Measurements from ENCODE around the gene MED26.

Gene MED26

GRCh38 chr19:16587833-16588823 lies 39.9 kb downstream of the MED26 start:
- peak; percentile 37 for DNase-seq

- peak; percentile 22 for DNase-seq
Measured at GRCh38 chr19:16586991-16587832, 40.8 kb downstream of the MED26 start.

GRCh38 chr19:16586477-16586871 lies 41.5 kb downstream of the MED26 start:
- no peak for DNase-seq

GRCh38 chr19:16585808-16586476 lies 42.1 kb downstream of the MED26 start:
- DNase-seq: peak; percentile 22

GRCh38 chr19:16585094-16585801 lies 42.8 kb downstream of the MED26 start:
- DNase-seq: no peak

- DNase-seq: peak; percentile 85
Measured at GRCh38 chr19:16584248-16585093, 43.5 kb downstream of the MED26 start.

- DNase-seq: no peak
Measured at GRCh38 chr19:16582486-16583261, 45.3 kb downstream of the MED26 start.

GRCh38 chr19:16581971-16582343 lies 46.0 kb downstream of the MED26 start:
- no peak for DNase-seq

GRCh38 chr19:16581145-16581970 lies 46.6 kb downstream of the MED26 start:
- no peak for DNase-seq

GRCh38 chr19:16579381-16579780 lies 48.6 kb downstream of the MED26 start:
- DNase-seq: no peak

GRCh38 chr19:16577531-16577985 lies 50.4 kb downstream of the MED26 start:
- DNase-seq: no peak

GRCh38 chr19:16576690-16577530 lies 51.1 kb downstream of the MED26 start:
- no peak for DNase-seq

- DNase-seq: no peak
Measured at GRCh38 chr19:16575861-16576689, 51.9 kb downstream of the MED26 start.

GRCh38 chr19:16575282-16575681 lies 52.7 kb downstream of the MED26 start:
- DNase-seq: no peak

GRCh38 chr19:16573925-16574324 lies 54.1 kb downstream of the MED26 start:
- no peak for DNase-seq

GRCh38 chr19:16573296-16573695 lies 54.7 kb downstream of the MED26 start:
- no peak for DNase-seq

- DNase-seq: peak; percentile 98
Measured at GRCh38 chr19:16572332-16573211, 55.4 kb downstream of the MED26 start, which contains the start of gene SLC35E1. SLC35E1 (minus strand) TSS chr19:16572415; CDS start chr19:16572364, 51 bp downstream.

Measured in NCI-H69 (cell line).